Measurements from ENCODE around the gene CRYL1.

Gene CRYL1, protein sequence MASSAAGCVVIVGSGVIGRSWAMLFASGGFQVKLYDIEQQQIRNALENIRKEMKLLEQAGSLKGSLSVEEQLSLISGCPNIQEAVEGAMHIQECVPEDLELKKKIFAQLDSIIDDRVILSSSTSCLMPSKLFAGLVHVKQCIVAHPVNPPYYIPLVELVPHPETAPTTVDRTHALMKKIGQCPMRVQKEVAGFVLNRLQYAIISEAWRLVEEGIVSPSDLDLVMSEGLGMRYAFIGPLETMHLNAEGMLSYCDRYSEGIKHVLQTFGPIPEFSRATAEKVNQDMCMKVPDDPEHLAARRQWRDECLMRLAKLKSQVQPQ

DNA sequence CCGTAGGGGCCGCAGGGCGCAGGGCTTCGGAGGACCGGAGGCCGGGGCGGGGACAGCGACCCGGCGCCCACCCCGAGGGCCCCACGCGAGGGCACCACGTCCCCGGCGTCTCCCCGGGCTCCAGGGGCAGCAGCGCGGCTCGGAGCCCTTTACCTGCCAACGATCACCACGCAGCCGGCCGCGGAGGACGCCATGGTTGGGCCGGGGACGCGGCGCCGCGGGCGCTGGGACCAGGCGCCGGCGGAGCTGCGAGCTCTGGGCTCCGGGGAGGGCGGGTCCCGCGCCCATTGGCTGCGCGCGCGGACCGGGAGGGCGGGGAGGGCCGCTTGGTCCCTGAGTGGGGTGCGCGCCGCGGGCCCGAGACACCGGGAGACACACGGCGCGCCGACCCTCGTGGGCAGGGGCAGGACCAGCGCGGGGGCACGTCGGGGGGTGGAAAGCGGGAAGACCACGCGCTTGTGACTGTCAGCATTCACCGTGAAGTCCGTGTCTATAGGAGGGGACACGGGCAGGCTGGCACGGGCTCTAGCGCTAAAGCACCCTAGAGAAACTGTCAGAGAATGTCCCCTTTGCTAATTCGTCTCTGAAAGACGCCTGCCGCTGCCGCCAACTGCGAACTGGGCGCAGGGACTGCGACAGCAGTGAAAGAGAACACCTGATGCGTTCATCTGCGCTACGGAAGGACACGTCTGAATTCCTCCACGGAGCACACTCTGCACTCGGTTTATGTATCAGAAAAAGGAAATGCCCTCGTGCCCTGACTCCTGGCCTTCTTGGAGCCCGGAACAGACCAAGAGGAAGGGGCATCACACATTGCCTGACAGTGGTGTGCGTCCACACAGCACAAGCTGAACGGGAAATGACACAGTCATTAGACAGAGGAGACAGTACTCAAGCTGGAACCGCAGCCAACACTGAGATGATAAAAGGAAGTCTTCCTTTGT, at the start of gene CRYL1:
CRYL1 (minus strand) TSS at position 257 of the 944 bp plus-strand sequence; CDS start at position 194, 63 bp downstream.
- peak; percentile 36 for DNase-seq

DNA sequence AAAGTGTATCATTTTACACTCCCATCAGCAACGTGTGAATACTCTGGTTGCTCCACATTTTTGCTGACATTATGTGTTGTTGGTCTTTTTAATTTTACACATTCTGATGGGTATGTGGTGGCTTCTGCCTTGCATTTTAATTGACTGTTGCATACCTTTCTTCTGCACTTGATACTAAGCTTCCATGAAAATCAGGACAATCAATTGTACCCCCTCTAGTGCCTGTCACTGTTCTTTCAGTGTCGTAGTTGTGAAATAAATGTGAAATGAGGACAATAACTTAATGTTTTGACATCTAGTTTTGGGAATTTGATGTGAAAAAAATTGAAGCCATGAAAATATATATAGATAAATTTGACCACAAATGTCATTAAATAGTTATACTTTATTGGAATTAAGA, 48.0 kb upstream of the CRYL1 start:
- DNase-seq: no peak

DNA sequence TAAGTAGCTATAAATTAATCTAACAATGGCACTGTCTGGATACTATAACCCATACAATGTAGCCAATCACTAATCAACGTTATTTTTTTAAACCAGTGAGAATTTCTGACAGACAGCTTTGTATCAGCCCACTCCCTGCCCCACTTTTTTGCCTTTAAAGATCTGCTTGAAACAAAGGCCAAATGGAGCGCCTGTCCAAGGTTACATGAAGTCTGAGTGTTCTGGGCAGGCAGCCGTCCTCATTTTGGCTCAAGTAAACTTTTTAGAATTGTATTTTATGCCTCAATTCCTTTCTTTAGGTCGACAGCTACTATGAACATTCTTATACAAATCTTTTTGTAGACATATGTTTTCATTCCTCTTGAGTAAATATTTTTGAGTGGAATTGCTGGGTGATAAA, 47.5 kb upstream of the CRYL1 start:
- no peak for DNase-seq

DNA sequence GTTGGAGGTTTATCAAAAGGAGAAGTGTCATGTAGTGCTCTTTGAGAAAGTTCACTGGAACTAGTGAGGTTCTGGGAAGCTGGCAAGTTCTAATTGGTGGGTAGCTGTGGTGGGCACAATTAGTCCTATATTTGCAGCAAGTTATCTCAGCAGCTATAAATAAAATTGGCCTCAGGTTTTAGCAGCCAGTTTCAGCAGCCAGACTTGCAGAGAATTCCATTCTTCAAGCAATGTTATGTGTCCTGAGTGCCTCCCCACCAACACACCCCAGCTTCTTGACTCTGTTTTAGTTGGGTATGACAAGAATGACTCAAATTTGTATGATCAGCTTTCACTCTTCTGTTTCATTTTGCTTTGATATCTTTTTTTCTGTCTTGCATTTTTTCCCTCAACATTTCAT, 46.0 kb upstream of the CRYL1 start:
- no peak for DNase-seq

DNA sequence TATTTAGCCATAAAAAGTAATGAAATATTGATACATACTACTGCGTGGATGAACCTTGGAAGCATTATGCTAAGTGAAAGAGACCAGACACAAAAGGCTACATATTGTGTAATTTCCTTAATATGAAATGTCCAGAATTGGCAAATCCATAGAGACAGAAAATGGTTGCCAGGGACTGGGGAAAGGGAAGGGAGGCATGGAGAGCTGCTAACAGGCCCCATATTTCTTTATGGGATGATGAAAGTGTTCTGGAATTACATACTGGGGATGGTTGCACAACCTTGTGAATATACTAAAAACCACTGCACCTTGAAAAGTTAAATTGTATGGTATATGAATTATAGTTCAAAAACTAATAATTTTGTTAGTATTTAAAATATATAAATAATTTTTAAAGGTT, 44.9 kb upstream of the CRYL1 start:
- DNase-seq: no peak

DNA sequence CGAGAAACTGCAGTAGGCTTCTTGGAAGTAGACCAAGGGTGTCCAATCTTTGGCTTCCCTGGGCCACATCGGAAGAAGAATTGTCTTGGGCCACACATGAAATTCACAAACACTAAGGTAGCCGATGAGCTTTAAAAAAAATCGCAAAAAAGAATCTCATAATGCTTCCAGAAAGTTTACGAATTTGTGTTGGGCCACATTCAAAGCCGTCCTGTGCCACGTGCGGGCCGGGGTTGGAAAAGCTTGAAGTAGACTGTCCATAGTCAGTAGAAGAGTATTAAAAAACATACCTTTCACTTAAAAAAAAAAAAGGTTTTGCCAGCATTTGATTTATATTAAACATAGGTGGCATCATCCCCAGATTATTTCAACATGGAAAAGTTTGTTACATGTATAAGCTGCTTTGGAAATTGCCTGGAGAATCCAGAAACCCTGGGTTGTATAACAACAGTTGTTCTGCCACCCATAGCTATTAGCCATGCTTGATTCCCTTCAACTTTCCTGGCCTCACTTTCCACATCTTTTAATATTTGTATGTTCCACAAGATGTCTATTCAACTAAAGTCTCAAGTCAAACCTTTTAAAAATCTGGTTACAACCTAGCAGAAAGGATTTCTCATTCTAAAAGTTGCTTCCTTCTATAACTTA, 42.3 kb upstream of the CRYL1 start:
- DNase-seq: no peak

DNA sequence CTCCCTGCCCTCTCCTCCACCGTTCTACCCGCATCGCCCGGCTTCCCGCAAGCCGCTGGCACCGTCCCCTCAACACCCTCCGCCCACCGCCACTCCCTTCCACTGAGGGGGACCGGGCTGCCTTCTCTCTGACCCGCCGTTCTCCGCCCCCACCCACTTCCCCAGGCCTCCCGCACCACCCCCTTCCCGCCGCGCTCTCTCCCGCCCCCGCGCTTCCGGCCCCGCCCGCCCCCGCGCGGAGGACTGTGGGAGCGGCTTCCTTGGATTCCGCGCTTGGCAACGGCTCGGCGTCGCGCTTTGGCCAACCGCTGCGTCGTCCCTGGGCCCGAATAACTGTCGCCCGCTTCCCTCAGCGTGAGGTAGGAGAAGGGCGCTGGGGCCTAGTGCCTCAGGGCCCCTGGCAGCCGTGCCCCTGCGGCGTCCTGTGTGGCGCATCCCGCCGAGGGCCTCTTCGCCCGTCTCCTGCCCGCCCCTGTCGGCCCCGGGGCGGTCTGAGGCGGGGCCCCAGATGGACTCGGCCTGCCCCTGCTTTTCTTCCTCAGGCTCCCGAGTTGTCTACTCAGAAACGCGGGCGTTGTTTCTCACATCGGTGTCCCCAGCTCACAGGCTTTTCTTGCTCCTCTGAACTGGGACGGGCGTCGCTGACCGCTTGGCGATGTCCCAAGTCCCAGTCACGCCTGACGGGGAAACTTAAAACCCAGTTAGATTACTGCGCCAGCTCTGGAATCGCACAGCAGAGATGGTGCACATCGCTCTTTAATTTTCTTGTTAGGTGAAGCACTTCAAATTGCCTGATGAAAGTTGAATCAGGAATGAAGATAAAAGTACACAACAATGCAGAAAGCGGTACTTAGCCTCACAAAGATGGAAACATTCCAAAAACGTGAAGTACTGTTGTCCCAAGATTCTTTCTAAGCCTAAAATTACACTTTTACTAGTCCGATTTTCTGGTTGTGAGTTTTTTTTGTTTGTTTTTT, 41.5 kb upstream of the CRYL1 start, which contains the start of gene IFT88:
IFT88 (plus strand) TSS at position 260 of the 977 bp plus-strand sequence. CDS start 7,229 bp downstream, outside the sequence.
- peak; percentile 83 for DNase-seq

DNA sequence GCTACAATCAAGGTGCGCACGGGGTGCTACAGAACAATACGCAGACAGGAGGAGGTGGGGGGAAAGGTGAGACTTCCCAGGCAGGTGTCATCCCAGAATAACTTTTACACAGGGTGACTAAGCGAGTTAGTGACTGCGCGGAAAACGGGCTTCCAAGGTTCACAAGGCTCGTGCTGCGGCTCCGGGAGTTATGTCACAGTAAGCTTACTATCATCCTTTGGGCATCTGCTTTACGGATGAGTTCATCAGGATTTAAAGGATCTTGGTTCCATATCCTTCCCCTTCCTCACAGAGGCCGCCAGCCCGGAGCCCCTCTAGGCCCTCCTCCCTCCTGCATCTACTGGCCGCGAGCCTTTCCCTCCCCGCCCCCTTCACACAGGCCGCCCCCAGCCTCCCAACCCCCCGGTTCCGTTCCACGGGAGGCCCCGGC, 40.8 kb upstream of the CRYL1 start:
- peak; percentile 83 for DNase-seq

DNA sequence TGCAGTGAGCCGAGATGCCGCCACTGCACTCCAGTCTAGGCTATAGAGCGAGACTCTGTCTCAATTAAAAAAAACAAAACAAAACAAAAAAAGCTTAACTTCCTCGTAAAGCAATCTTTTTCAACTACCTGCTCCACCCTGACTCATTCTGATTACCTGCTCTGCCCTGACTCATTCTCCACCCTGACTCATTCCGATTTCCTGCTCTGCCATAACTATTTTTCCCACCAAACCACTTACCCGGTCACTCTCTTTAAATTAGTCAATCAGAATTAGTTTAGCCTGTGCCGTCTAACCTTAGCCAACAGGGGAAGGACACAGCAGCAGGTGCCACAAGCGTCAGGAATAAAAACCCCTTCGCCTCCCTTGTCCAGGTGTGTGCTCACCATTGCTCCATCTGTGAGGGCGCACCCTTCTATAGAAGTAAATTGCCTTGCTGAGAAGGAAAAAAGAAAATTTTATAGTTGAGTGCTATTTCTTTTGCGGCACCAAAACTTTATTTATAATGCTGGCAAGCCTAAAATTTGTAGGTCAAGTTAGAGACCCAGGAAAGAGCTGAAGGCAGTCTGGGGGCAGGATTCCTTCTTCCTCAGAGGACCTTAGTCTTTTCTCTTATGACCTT, 39.6 kb upstream of the CRYL1 start:
- no peak for DNase-seq

DNA sequence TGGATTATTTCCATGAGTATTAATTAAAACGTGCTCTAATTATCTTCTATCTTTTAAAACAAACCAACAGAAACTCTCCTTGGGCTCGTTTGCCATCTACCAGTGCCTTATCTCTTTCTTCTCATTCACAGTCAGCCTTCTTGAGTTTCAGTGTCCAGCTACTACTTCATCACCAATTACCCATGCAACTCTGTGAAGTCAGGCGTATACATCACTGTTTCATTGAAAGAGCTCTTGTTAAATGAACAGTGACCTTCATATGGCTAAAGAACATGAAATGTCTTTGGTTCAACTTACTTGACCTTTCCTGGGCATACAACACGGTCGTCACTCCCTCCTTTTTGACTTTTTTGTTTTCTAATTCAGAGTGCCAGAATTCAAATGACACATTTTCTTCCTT, 36.1 kb upstream of the CRYL1 start:
- DNase-seq: no peak

DNA sequence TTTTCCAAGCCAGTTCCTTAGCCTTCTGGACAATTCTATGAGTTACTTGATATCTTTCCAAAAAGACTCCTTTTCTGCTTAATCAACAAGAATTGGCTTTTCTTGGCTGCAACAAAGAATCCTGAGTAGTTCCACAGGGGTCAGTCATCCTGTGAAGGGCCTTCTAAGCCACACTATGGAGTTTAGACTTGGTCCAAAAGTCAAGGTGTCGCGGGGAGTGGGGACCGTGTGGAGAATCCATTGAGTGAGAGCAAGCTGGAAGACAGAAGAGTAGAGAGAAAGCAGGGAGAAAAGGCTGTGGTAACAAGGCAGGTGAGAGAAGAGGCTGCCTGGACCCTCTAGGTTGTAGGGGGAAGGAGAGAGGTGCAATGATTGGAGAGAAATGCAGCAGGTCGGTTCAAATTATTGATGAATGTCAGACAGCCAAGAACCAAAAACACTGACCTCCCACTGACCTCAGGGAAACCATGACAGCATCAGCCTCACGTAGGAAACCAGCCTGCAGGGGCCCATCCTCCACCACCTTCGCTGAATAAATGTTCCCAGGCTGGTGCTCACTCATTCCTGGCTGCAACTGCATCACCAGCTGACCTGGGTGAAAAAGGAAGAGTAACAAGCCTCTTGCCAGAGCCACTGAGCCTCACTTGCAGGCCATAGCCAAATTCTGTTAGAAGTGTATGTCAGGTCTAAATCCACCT, 34.2 kb upstream of the CRYL1 start:
- no peak for DNase-seq

DNA sequence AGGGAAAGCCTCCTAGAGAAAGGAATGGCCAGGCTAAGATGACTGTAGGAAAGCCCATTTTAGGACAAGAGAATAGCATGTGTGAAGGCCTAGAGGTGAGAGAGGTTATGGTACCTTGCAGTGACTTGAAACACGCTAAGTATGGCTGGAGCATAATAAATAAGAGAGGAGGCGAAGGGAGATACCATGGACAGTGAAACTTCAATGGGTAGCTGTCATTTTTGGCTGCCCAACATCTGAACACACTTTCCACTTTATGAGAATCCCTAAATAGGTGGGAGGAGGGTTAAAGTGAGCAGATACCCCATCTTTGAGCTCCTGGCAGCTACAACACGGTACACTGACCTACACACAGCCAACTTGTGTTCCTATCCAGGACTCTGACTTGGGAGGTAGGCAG, 33.3 kb upstream of the CRYL1 start:
- DNase-seq: no peak

DNA sequence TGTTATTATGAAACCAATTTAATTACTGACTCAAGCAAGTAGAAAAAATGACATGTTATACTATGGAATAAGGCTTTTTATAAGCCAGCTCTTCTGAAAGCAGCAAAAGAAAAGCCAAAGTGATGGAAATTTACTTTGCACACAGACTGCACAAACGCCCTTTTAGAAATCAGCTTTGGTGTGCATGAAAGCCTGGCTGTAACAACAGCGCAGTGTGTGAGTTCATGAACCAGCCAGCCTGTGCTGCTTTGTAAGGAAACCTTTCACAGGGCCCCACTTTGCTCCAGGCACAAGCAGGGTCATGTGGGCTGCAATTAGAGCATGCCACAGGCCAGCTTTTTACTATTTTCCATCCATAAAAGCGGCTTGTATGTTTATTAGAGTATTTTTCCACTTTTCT, 27.7 kb upstream of the CRYL1 start:
- DNase-seq: no peak

DNA sequence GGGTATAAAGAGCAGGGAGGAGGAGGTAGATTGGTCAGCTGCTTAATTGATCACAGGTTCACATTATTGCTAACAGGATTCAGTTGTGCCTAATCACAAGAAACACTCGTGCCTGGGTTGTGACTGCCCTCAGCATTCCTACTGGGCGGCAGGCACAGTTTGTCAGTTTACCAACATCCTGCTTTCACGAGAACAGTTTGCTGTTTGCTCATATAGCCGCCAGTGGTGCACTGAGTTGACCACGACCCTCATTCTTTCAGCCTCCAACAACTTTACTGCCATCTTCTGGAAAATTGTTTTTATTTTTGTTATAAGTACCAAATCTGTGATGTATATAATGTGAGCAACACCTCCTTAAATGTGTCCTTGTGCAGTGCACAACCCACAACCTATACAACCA, 25.1 kb upstream of the CRYL1 start:
- no peak for DNase-seq

DNA sequence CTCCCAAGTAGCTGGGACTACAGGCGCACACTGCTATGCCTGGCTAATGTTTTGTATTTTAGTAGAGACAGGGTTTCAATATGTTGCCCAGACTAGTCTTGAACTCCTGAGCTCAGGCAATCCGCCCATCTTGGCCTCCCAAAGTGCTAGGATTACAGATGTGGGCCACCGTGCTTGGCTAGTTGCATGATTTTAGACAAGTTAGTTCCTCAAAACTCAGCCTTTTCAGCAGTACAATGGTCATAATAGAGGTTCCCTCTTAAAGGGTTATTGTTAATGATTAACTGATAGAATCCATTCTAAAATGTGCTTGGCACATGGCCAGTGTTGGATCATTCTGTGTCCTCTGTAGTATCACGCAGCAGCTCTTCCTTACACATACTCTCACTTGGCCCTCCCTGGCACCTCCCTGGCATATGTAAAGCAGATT, 21.8 kb upstream of the CRYL1 start:
- DNase-seq: peak; percentile 28

DNA sequence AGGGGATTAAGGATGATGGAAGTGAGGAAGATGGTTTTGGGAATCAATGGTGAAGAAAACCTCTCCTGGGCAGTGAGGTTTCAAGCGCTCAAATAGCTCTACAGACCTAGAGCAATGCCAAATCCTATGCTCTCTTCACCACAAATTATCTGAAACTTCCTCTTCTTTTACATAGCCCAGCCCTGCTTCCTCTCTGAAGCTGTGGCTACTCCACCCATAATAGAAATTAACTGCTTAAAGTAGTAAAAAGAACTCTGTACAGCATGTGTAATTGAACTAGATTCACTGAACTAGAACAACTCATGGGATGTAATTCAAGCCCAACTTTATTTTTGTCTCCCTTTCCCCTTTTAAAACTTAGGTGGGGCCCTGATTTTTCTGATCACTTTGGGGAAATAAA, 20.9 kb upstream of the CRYL1 start:
- no peak for DNase-seq

DNA sequence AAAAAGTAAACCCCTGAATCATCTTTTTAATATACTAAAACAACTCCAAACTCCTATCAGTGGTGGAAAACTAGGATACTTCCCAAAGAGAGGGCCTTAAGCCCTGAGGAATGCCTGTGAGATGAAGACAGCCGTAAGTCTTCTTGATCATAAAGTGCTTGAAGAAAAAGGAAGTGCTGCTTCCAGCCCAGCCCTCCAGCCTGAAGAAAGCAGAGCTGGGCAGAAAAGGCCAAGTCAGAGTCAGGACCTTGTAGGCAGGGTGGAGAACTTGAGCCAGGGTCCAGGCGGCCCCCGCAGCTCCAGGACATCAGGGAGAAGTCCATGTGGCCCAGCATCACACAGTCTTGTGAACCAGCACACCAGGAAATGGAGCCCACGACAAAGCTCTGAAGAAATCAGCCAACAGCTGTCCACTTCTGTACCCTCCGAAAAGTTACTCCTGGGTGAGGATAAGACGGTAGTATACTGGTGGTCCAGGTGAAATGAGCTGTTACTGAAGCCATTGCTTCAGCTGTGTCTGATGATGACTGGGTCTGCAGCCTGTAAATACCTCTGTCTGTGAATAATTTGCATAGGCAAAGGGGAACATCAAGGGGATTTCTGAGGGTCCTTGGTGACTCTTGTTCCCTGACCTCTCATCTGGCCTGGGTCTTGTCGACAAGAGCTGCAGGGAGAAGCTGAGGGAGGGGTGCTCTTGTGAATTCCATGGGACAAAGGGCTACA, 18.7 kb upstream of the CRYL1 start:
- no peak for DNase-seq

DNA sequence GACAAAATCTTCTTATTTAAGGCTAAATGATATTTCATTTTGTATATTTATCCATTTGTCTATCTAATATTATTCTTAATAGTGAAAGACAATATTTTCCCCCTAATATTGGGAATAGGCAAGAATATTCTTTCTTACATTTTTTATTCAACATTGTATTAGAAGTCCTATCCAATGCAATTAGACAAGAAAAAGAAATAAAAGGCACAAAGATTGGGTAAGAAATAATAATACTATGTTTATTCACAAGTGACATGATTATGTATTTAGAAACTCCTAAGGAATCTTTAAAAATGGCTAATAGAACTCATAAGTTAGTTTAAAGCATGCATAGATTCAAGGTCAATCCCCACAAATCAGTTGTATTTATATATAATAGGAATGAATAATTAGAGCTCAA, 11.3 kb upstream of the CRYL1 start:
- no peak for DNase-seq

DNA sequence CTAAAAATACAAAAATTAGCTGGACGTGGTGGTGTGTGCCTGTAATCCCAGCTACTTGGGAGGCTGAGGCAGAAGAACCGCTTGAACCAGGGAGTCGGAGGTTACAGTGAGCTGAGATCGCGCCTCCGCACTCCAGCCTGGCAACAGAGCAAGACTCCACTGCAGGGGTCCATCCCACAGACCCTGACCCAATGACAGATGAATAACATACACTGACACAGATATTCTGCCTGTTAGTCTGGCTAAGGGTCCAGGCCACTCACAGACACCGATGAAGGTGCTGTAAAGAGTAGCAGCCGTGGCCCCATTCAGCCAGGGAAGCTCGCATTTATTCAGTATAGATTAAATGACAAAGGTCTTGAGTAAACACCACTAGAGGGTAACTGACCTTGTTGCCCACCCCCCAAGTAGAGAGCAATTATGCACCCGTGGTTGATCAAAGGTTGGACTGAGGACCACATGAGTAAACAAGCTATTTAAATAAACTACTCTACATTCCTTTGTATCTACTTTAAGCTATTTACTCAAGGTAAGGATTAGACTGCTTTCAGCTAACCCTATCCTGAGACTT, 8.5 kb upstream of the CRYL1 start:
- DNase-seq: no peak

DNA sequence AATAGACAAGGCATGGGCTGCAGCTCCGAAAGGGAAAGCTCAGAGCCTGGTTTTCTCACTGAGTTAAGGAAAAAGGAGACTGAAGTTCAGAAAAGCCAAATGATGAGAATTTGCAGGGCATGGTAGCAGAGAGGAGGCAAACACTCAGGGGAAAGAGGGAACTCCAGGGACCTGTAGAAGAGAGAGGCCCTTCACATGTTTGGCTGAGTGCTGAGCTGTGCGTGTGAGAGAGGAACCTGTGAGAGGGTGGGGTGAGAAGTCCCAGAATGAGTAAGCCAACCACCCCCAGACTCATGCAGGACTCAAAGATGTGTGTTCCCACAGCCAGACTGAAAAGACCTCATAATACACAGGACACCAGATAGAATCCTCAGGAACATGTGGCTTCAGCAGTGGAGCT, 2.8 kb upstream of the CRYL1 start:
- DNase-seq: no peak
